HepG2 (cell line): ENCODE results near the gene RGP1. TPM values are rescaled to one million over a fixed set of nuclear protein-coding genes. Genes with fewer than 3 reads are reported as not detected.

Source experiments
- E2F1 ChIP-seq: sonication (generic); formaldehyde crosslinking; IDR thresholded peaks from 2 replicates; pipeline ENCODE4 v1.5.0; 2020; ENCODE audit warnings: missing genetic modification reagents
- ELF1 ChIP-seq: sonication (generic); formaldehyde crosslinking; IDR thresholded peaks from 2 replicates; pipeline ENCODE4 v1.4.0; 2020; ENCODE audit warnings: missing genetic modification reagents
- FOXO4 ChIP-seq: sonication (generic); formaldehyde crosslinking; conservative IDR thresholded peaks from 2 replicates; pipeline ENCODE4 v1.8.1; 2023; ENCODE audit warnings: missing genetic modification reagents
- HCFC1 ChIP-seq: fragments of 150-350 bp; IDR thresholded peaks from 2 replicates; pipeline ENCODE4 v1.6.1; 2014; ENCODE audit warnings: low read depth, low read length
- HMG20B ChIP-seq: conservative IDR thresholded peaks from 2 replicates; pipeline ENCODE4 v1.6.1; 2016; ENCODE audit warnings: missing genetic modification reagents, missing compliant biosample characterization
- PLSCR1 ChIP-seq: sonication (generic); formaldehyde crosslinking; IDR thresholded peaks from 2 replicates; pipeline ENCODE4 v1.5.0; 2020; ENCODE audit warnings: missing genetic modification reagents, mild to moderate bottlenecking, borderline replicate concordance
- POLR2A ChIP-seq, 2 experiments: IDR thresholded peaks; 2 replicates each; pipeline ENCODE4 v1.6.1; 2011; ENCODE audit warnings: low read depth in 2 of 2, low read length in 2 of 2, mild to moderate bottlenecking in 1 of 2, moderate library complexity in 1 of 2; ENCODE audit not compliant: insufficient read depth in 1 of 2
- RBM39 ChIP-seq: fragments of 200-400 bp; formaldehyde crosslinking; IDR thresholded peaks from one replicate; pipeline ENCODE4 v1.6.1; 2018; ENCODE audit warnings: antibody characterized with exemption, mild to moderate bottlenecking, low read depth, low read length; ENCODE audit not compliant: poor library complexity, severe bottlenecking
- TEAD2 ChIP-seq: sonication (generic); formaldehyde crosslinking; IDR thresholded peaks from 2 replicates; pipeline ENCODE4 v1.9.0; 2021; ENCODE audit warnings: missing genetic modification reagents
- ZBTB43 ChIP-seq: sonication (generic); formaldehyde crosslinking; conservative IDR thresholded peaks from 2 replicates; pipeline ENCODE4 v1.4.0; 2020; ENCODE audit warnings: missing genetic modification reagents
- ZC3H13 ChIP-seq: sonication (generic); formaldehyde crosslinking; IDR thresholded peaks from 2 replicates; pipeline ENCODE4 v1.8.1; 2023; ENCODE audit warnings: mild to moderate bottlenecking, missing genetic modification reagents, moderate library complexity
- ZFP36L2 ChIP-seq: sonication (generic); formaldehyde crosslinking; IDR thresholded peaks from 2 replicates; pipeline ENCODE4 v1.4.0; 2020; ENCODE audit warnings: missing genetic modification reagents
- ZHX2 ChIP-seq, 2 experiments: sonication (generic) in 1 of 2; formaldehyde crosslinking in 1 of 2; IDR thresholded peaks; 2 replicates each; pipeline versions ENCODE4 v1.6.1 to v1.9.0; 2014 to 2022; ENCODE audit warnings: antibody characterized with exemption in 1 of 2, borderline replicate concordance in 1 of 2, inconsistent platforms in 1 of 2, low read depth in 1 of 2, missing genetic modification reagents in 1 of 2
- ZKSCAN5 ChIP-seq: sonication (generic); formaldehyde crosslinking; IDR thresholded peaks from 2 replicates; pipeline ENCODE4 v1.5.1; 2020; ENCODE audit warnings: mild to moderate bottlenecking, missing genetic modification reagents
- ZNF251 ChIP-seq: sonication (generic); formaldehyde crosslinking; IDR thresholded peaks from 2 replicates; pipeline ENCODE4 v1.9.0; 2021; ENCODE audit warnings: mild to moderate bottlenecking, missing genetic modification reagents
- ZNF451 ChIP-seq: sonication (generic); formaldehyde crosslinking; IDR thresholded peaks from 2 replicates; pipeline ENCODE4 v1.5.0; 2020; ENCODE audit warnings: mild to moderate bottlenecking, missing genetic modification reagents
- ZNF567 ChIP-seq: sonication (generic); formaldehyde crosslinking; IDR thresholded peaks from 2 replicates; pipeline ENCODE4 v1.8.1; 2023; ENCODE audit warnings: mild to moderate bottlenecking, missing genetic modification reagents, borderline replicate concordance
- ZNF740 ChIP-seq: sonication (generic); formaldehyde crosslinking; IDR thresholded peaks from 2 replicates; pipeline ENCODE4 v1.4.0; 2020; ENCODE audit warnings: missing genetic modification reagents
- polyA plus RNA-seq, 8 experiments: library from polyadenylated mRNA; depleted of rRNA in 3 of 8; stranded (reverse) in 7 of 8; unstranded in 1 of 8; fragments of >200 nt; fragmentation: Illumina TruSeq in 4 of 8; extraction: Trizol in 4 of 8; gene quantifications; 2 replicates each; pipeline versions ENCODE4 v1.2.1 to v1.2.3, GENCODE V29; 2011 to 2016; ENCODE audit warnings: low read depth in 4 of 8, missing spikeins in 1 of 8, mixed read lengths in 1 of 8; ENCODE audit not compliant: insufficient read depth in 1 of 8
- total RNA-seq, 5 experiments: library from RNA; depleted of rRNA; stranded (reverse); fragments of >200 nt; fragmentation: Illumina TruSeq; extraction: Trizol; gene quantifications; 2 replicates each; pipeline ENCODE4 v1.2.3, GENCODE V29; 2016; ENCODE audit warnings: low read depth in 1 of 5

The RGP1 gene
- total and polyA plus RNA-seq, 2 of the 13 experiments (the other 11 are each of a cell fraction or from before 2014, with no cell fraction given) = 12.7 to 21.0 TPM

- TF ChIP-seq ZHX2 (IDR thresholded peaks at IDR 0.05; ENCODE audit: low read depth) (0 out of 2 replicates have a peak, but pooled peaks have one; percentile 48), ZHX2 (CRISPR knock-in tag; IDR thresholded peaks at IDR 0.05; ENCODE audit: borderline replicate concordance) (0 out of 2 replicates have a peak, but pooled peaks have one; percentile 5), HCFC1 (peak; percentile 37; the same call in 1 of the 2 replicates), ZKSCAN5 (no peak), ZC3H13 (CRISPR knock-in tag) (no peak), POLR2A (IDR thresholded peaks at IDR 0.05; ENCODE audit: insufficient read depth in 1 of 2, low read depth in 2 of 2, low read length in 2 of 2) (peak; percentile 59 to 68), ZNF251 (CRISPR knock-in tag) (no peak), RBM39 (no peak), PLSCR1 (no peak), FOXO4 (CRISPR knock-in tag) (no peak), ZFP36L2 (CRISPR knock-in tag) (no peak), ZBTB43 (0 out of 2 replicates have a peak, but pooled peaks have one; percentile 47), ZNF451 (CRISPR knock-in tag) (no peak; the same call in 1 of the 2 replicates), E2F1 (CRISPR knock-in tag) (no peak), HMG20B (CRISPR knock-in tag) (no peak), TEAD2 (no peak), ZNF740 (CRISPR knock-in tag) (0 out of 2 replicates have a peak, but pooled peaks have one; percentile 41), ELF1 (peak; percentile 80), ZNF567 (CRISPR knock-in tag) (0 out of 2 replicates have a peak, but pooled peaks have one; percentile 51)
Measured at GRCh38 chr9:35748858-35749514, at the start of gene RGP1, which contains the start of gene GBA2 (continued).
